ENCODE data around the gene IL2RA. TPM values are rescaled to one million over a fixed set of nuclear protein-coding genes. Genes with fewer than 3 reads are reported as not detected.

Gene IL2RA
- total RNA-seq, 2 donors from 2014 or later, result 1.7 to 2.4 TPM

DNA sequence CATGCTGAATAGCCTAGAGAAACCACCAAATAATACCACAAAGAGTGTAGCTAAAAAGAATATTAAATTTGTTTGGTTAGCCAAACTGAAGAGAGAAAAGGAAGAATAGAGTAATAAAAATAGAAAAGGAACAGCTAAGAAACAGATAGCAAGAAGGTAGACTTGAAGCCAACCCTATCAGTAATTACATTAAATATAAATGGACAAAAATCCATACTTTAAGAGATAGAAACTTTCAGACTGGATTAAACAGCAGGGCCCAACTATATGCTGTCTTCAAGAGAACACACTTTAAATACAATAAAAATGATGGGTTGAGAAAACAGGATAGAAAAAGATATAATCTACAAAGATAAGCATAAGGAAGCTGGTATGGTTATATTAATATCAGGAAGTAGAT is 31.2 kb downstream of the IL2RA start:
- H3K36me3 ChIP-seq, result no peaks in the 10 kb centered on the region
- H3K27ac ChIP-seq, result no peak overlapping the region
- no peaks in the 10 kb centered on the region for H3K9me3 ChIP-seq
- TF ChIP-seq, protein P1, sequence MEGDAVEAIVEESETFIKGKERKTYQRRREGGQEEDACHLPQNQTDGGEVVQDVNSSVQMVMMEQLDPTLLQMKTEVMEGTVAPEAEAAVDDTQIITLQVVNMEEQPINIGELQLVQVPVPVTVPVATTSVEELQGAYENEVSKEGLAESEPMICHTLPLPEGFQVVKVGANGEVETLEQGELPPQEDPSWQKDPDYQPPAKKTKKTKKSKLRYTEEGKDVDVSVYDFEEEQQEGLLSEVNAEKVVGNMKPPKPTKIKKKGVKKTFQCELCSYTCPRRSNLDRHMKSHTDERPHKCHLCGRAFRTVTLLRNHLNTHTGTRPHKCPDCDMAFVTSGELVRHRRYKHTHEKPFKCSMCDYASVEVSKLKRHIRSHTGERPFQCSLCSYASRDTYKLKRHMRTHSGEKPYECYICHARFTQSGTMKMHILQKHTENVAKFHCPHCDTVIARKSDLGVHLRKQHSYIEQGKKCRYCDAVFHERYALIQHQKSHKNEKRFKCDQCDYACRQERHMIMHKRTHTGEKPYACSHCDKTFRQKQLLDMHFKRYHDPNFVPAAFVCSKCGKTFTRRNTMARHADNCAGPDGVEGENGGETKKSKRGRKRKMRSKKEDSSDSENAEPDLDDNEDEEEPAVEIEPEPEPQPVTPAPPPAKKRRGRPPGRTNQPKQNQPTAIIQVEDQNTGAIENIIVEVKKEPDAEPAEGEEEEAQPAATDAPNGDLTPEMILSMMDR (IDR thresholded peaks at IDR 0.05), result no peak
- H3K9ac ChIP-seq (ENCODE audit: low read depth in 2 of 2, low read length in 2 of 2), result no peak overlapping the region
- intact Hi-C loops (cut with DNase I), result no loop called here
- H3K4me3 ChIP-seq, result no peak overlapping the region
- DNase-seq, result no peak
- H3K4me1 ChIP-seq, result no peaks in the 10 kb centered on the region
- H3K27me3 ChIP-seq, result no peaks in the 10 kb centered on the region

DNA sequence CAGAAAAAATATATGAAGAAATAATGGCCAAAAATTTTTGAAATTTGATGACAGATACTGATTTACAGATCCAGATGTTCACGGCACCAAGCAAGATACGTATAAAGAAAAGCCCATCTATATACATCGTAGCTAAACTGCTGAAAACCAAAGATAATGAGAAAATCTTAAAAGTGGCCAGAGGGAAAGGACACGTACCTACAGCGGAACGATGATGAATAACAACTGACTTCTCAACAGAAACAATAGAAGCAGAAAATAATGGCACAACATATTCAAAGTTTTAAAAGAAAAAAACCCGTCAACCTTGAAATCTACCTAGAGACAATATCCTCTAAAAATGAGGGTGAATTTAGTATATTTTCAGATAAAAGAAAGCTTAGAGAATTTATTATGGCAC is 31.9 kb downstream of the IL2RA start:
- H3K27ac ChIP-seq, result no peak overlapping the region
- no peak overlapping the region for H3K4me3 ChIP-seq
- DNase-seq, result no peak
- no peaks in the 10 kb centered on the region for H3K27me3 ChIP-seq
- H3K4me1 ChIP-seq, result no peaks in the 10 kb centered on the region
- no peaks in the 10 kb centered on the region for H3K9me3 ChIP-seq
- no peak overlapping the region for H3K9ac ChIP-seq (ENCODE audit: low read depth in 2 of 2, low read length in 2 of 2)
- intact Hi-C loops (cut with DNase I), result no loop called here
- H3K36me3 ChIP-seq, result no peaks in the 10 kb centered on the region
- TF ChIP-seq, protein P1 (IDR thresholded peaks at IDR 0.05), result no peak

DNA sequence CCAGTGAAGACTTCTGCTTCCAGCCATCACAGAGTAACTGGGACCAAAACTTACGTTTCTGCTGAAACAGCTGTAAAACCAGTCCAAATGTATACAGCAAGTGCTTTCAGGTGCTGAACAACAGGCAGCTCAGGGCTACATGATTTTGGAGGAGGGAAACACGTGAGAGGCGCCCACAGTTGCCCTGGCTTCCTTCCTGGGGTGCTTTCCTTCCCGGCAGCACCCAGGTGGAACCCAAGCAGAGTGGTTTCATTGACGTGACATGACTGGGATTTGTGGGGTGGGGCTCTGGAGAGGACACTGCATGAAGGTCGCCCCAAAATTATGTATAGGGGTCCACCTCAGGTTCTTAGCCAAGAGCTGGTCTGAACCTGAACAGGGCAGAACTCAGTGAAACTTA is 34.2 kb downstream of the IL2RA start:
- no peak overlapping the region for H3K9ac ChIP-seq (ENCODE audit: low read depth in 2 of 2, low read length in 2 of 2)
- no peak overlapping the region for H3K4me3 ChIP-seq
- peak; percentile 8 for DNase-seq
- H3K9me3 ChIP-seq, result no peaks in the 10 kb centered on the region
- no peaks in the 10 kb centered on the region for H3K36me3 ChIP-seq
- H3K4me1 ChIP-seq, result no peaks in the 10 kb centered on the region
- TF ChIP-seq, protein P1 (IDR thresholded peaks at IDR 0.05), result no peak
- H3K27ac ChIP-seq, result no peak overlapping the region
- H3K27me3 ChIP-seq, result no peaks in the 10 kb centered on the region
- intact Hi-C loops (cut with DNase I), result no loop called here

DNA sequence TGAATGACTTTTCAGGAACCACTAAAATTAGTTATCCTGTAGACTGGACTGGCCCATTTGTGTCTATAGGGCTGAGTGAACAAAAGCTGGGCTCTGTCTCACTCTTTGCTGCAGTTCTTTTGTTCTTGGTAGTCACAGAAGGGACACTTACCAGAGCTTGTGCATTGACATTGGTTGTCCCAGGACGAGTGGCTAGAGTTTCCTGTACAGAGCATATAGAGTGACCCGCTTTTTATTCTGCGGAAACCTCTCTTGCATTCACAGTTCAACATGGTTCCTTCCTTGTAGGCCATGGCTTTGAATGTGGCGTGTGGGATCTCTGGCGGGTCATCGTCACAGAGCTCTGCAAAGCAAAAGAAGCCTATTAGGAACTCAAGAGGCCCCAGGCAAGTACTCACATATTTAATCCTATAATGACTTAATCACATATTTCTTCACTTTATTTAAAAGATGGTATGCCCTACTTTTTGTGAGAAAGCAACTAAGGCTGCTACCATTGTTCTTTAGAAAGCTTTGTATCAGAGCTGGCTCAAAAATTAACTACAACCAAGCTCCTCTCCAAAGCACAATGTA is 36.4 kb downstream of the IL2RA start:
- TF ChIP-seq, protein P1 (IDR thresholded peaks at IDR 0.05), result no peak
- no peak for DNase-seq
- no peak overlapping the region for H3K4me3 ChIP-seq
- no peaks in the 10 kb centered on the region for H3K27me3 ChIP-seq
- no peak overlapping the region for H3K9ac ChIP-seq (ENCODE audit: low read depth in 2 of 2, low read length in 2 of 2)
- intact Hi-C loops (cut with DNase I), result no loop called here
- no peaks in the 10 kb centered on the region for H3K4me1 ChIP-seq
- no peaks in the 10 kb centered on the region for H3K36me3 ChIP-seq
- no peak overlapping the region for H3K27ac ChIP-seq
- H3K9me3 ChIP-seq, result no peaks in the 10 kb centered on the region

DNA sequence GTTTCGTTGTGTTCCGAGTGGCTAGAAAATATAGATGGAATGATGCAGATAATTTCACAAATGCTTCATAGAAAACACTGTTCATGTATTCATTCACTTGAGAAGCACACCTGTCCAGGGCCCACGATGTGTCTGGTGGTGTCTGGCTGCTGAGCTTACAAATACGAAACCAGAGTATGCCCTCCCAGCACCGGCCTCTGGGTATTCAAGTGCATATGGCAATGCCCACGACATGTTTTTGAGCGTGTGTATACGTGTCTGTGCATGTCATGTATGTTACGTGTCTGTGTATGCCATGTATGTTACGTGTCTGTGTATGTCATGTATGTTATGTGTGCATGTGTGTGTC is 37.9 kb downstream of the IL2RA start:
- intact Hi-C loops (cut with DNase I), result no loop called here
- no peak overlapping the region for H3K4me3 ChIP-seq
- H3K27ac ChIP-seq, result no peak overlapping the region
- TF ChIP-seq, protein P1 (IDR thresholded peaks at IDR 0.05), result no peak
- no peaks in the 10 kb centered on the region for H3K36me3 ChIP-seq
- no peaks in the 10 kb centered on the region for H3K27me3 ChIP-seq
- no peaks in the 10 kb centered on the region for H3K4me1 ChIP-seq
- H3K9ac ChIP-seq (ENCODE audit: low read depth in 2 of 2, low read length in 2 of 2), result no peak overlapping the region
- DNase-seq, result peak; percentile 13
- H3K9me3 ChIP-seq, result no peaks in the 10 kb centered on the region
